Mucosa of descending colon (tissue), 3 donors: ENCODE results near the gene PTPRN2. TPM values are rescaled to one million over a fixed set of nuclear protein-coding genes. Genes with fewer than 3 reads are reported as not detected.

Source experiments
- ATAC-seq: fragments of 200-7000 bp; cut with Tn5 transposase; one replicate; pipeline ENCODE4 v1.9.1; 2020; ENCODE audit warnings: mild to moderate bottlenecking, moderate library complexity
- DNase-seq, 3 donors: peaks; one replicate each; pipeline ENCODE4 v3.0.0-alpha.2; 2020
- H3K36me3 ChIP-seq: fragments of 200-600 bp; one replicate; pipeline ENCODE4 v1.8.0; 2021; ENCODE audit warnings: low read depth, mild to moderate bottlenecking
- H3K4me1 ChIP-seq: fragments of 200-600 bp; one replicate; pipeline ENCODE4 v1.8.0; 2021; ENCODE audit warnings: low read depth, mild to moderate bottlenecking
- H3K4me3 ChIP-seq: fragments of 200-600 bp; one replicate; pipeline ENCODE4 v1.8.0; 2021; ENCODE audit warnings: mild to moderate bottlenecking
- H3K9me3 ChIP-seq: fragments of 200-600 bp; one replicate; pipeline ENCODE4 v1.8.0; 2021; ENCODE audit warnings: mild to moderate bottlenecking
- intact Hi-C, 2 donors: fragments of 100-400 bp; cut with DNase I in 1 of 2; cut with micrococcal nuclease in 1 of 2; formaldehyde crosslinking; loops; one replicate each; pipeline versions ENCODE4 v1.11.0 to v1.11.1; 2022; cut with DNase I, micrococcal nuclease
- total RNA-seq, 3 donors: library from RNA; stranded (reverse); fragmentation: NEBNext Ultra II Directional in 2 of 3; extraction: Animal tissue kit (Norgen Biotek cat#: 25700) in 2 of 3; gene quantifications; one replicate each; pipeline versions ENCODE4 v1.2.1 to v1.2.4, GENCODE V29; 2021 to 2023
- TF ChIP-seq, protein P1 (sequence below): fragments of 200-600 bp; IDR thresholded peaks from one replicate; pipeline ENCODE4 v1.8.0; 2022; ENCODE audit warnings: antibody characterized with exemption, mild to moderate bottlenecking
- donor health status: DM: no; HTN: no; CAD: no; lungs with moderate emphysema.
- donor health status: DM: no; HTN: no; CAD: no.
- donor health status: DM: no; HTN: yes; CAD: no.

PTPRN2 gene
- total RNA-seq, 3 donors from 2014 or later: 12.5 to 28.0 (median 26.2) TPM

GRCh38 chr7:157675427-157675927, 912.1 kb downstream of the PTPRN2 start:
- Histone ChIP-seq H3K9me3 (no peaks in the 10 kb centered on the region), H3K36me3 (no peaks in the 10 kb centered on the region), H3K4me1 (peaks cover 6% of the 10 kb centered on the region), H3K4me3 (no peak overlapping the region)
- peak in 2 of 3 donors; percentile 15 to 34 for DNase-seq
- intact Hi-C loops: no loop called here
- ATAC-seq: no peak
- TF ChIP-seq, protein P1, sequence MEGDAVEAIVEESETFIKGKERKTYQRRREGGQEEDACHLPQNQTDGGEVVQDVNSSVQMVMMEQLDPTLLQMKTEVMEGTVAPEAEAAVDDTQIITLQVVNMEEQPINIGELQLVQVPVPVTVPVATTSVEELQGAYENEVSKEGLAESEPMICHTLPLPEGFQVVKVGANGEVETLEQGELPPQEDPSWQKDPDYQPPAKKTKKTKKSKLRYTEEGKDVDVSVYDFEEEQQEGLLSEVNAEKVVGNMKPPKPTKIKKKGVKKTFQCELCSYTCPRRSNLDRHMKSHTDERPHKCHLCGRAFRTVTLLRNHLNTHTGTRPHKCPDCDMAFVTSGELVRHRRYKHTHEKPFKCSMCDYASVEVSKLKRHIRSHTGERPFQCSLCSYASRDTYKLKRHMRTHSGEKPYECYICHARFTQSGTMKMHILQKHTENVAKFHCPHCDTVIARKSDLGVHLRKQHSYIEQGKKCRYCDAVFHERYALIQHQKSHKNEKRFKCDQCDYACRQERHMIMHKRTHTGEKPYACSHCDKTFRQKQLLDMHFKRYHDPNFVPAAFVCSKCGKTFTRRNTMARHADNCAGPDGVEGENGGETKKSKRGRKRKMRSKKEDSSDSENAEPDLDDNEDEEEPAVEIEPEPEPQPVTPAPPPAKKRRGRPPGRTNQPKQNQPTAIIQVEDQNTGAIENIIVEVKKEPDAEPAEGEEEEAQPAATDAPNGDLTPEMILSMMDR: no peak

GRCh38 chr7:157674715-157675426, 912.8 kb downstream of the PTPRN2 start:
- peak in 2 of 3 donors; percentile 14 to 34 for DNase-seq
- intact Hi-C loops: no loop called here
- H3K9me3 ChIP-seq: no peaks in the 10 kb centered on the region
- peaks cover 6% of the 10 kb centered on the region for H3K4me1 ChIP-seq
- no peaks in the 10 kb centered on the region for H3K36me3 ChIP-seq
- no peak overlapping the region for H3K4me3 ChIP-seq
- ATAC-seq: no peak
- TF ChIP-seq, protein P1: no peak

DNA sequence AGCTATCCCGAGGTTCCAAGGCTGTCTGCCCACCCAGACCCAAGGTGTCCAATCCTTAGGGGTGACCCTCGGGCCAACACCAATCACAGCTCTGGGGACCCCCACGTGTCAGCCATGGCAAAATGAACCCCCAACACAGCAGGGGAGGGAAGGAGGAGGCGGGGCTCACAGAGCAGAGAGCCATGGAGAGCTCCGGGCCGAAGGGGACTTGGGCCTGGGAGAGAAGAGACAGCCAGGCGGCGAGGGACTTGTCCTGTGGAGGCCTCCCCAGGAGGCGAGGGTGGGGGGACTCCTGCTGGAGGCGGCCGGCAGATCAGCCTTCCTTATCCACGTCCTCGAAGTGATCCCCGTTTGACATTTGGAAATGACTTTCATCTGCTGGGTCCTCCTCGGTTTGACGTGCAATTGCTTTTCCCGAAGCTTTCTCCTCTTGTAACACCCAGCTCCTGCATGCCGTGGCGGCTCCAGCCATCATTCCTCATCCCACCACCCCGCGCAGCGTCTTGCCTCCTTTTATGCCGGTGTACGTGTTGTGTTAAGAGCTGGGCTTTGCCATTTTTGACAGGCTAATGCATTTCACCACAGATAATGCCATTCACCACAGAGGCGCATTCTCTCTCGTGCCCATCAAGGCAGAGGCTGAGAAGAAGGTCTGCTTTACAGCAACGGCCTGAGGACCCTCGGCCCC, 913.5 kb downstream of the PTPRN2 start:
- no peaks in the 10 kb centered on the region for H3K36me3 ChIP-seq
- TF ChIP-seq, protein P1: no peak
- no peaks in the 10 kb centered on the region for H3K9me3 ChIP-seq
- DNase-seq (peak in 1 of 3 donors; percentile 14), ATAC-seq (no peak)
- intact Hi-C loops: no loop called here
- peaks cover 6% of the 10 kb centered on the region for H3K4me1 ChIP-seq
- H3K4me3 ChIP-seq: no peak overlapping the region

DNA sequence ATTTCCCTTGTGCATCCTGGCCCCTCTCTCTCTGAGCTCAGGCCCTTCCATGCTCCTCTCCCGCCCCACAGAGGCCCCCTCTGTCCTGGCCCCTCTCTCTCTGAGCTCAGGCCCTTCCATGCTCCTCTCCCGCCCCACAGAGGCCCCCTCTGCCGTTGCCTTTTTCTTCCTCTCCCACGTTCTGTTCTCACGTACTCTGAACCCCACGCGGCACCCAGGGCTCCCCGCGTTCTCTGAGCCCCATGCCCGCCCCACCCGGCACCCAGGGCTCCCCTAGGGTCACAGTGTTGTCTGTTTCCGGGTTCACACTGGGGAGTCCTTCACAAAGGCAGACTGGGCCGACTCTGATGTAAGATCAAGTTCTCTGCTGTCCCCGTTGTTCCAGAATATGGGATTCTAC, 914.0 kb downstream of the PTPRN2 start:
- DNase-seq (no peak), ATAC-seq (no peak)
- H3K36me3 ChIP-seq: no peaks in the 10 kb centered on the region
- H3K4me1 ChIP-seq: peaks cover 6% of the 10 kb centered on the region
- H3K4me3 ChIP-seq: no peak overlapping the region
- TF ChIP-seq, protein P1: no peak
- H3K9me3 ChIP-seq: no peaks in the 10 kb centered on the region
- intact Hi-C loops: no loop called here

GRCh38 chr7:157671358-157672255, 916.0 kb downstream of the PTPRN2 start:
- TF ChIP-seq, protein P1: no peak
- Histone ChIP-seq H3K9me3 (no peaks in the 10 kb centered on the region), H3K4me1 (peaks cover 3% of the 10 kb centered on the region), H3K4me3 (no peak overlapping the region), H3K36me3 (no peaks in the 10 kb centered on the region)
- intact Hi-C loops: no loop called here
- DNase-seq: peak in 1 of 3 donors; percentile 12
- no peak for ATAC-seq
